ENCODE results near the gene RAPSN.

RAPSN gene

GRCh38 chr11:47469361-47470179 is 20.6 kb upstream of the RAPSN start:
- no peaks in the 10 kb centered on the region for H3K27me3 ChIP-seq (ENCODE audit: insufficient read depth, low read depth, severe bottlenecking)
- no peak overlapping the region for H3K4me3 ChIP-seq (ENCODE audit: low read depth, low read length)
- no peaks in the 10 kb centered on the region for H3K9me3 ChIP-seq (ENCODE audit: severe bottlenecking)
- DNase-seq = no peak
- H3K36me3 ChIP-seq = peaks cover 71% of the 10 kb centered on the region
- no peak for TF ChIP-seq CTCF (IDR thresholded peaks at IDR 0.05; ENCODE audit: low read depth, low read length)
- H3K27ac ChIP-seq = no peak overlapping the region

DNA sequence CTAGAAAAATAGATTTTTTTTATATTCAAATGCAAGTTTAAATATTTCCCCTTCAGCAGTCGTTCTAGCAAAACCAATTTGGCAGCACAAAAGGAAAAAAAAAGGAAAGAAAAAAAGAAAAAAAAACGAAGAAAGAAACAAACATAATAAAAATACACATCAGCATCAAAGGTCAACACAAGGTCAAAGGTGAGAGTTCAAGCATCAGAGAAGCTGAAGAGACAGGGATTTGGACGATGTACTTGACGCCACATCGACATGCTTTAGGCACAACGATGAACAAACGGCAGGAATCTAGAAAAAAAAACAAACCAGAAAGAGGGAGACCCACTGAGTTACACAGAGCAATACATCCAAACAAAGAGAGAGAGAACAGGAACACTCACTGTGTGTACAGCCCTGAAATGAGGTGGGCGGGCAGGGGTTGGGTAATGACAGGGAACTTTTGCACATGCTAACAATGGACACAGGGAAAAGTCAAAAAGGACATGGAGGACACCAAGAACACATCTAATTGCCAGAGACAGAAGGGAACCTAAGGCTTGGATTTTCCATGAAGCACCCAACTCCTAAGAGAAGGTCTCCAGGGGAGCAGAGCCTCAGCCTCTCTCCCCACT is 19.8 kb upstream of the RAPSN start:
- Histone ChIP-seq H3K9me3 (ENCODE audit: severe bottlenecking) (no peaks in the 10 kb centered on the region), H3K4me3 (ENCODE audit: low read depth, low read length) (no peak overlapping the region), H3K27ac (peak overlapping the region; percentile 65; the same call in 1 of the 2 replicates), H3K27me3 (ENCODE audit: insufficient read depth, low read depth, severe bottlenecking) (no peaks in the 10 kb centered on the region), H3K36me3 (peaks cover 71% of the 10 kb centered on the region)
- DNase-seq = no peak
- TF ChIP-seq CTCF (IDR thresholded peaks at IDR 0.05; ENCODE audit: low read depth, low read length) = no peak

GRCh38 chr11:47467357-47467756 is 18.4 kb upstream of the RAPSN start:
- Histone ChIP-seq H3K9me3 (ENCODE audit: severe bottlenecking) (no peaks in the 10 kb centered on the region), H3K27me3 (ENCODE audit: insufficient read depth, low read depth, severe bottlenecking) (no peaks in the 10 kb centered on the region), H3K36me3 (peaks cover 58% of the 10 kb centered on the region), H3K27ac (peak overlapping the region; percentile 65), H3K4me3 (ENCODE audit: low read depth, low read length) (no peak overlapping the region)
- peak; percentile 67 for DNase-seq
- no peak for TF ChIP-seq CTCF (IDR thresholded peaks at IDR 0.05; ENCODE audit: low read depth, low read length)

GRCh38 chr11:47466701-47467250 is 17.8 kb upstream of the RAPSN start:
- Histone ChIP-seq H3K4me3 (ENCODE audit: low read depth, low read length) (no peak overlapping the region), H3K9me3 (ENCODE audit: severe bottlenecking) (no peaks in the 10 kb centered on the region), H3K36me3 (peaks cover 52% of the 10 kb centered on the region), H3K27me3 (ENCODE audit: insufficient read depth, low read depth, severe bottlenecking) (no peaks in the 10 kb centered on the region), H3K27ac (peak overlapping the region; percentile 65)
- no peak for TF ChIP-seq CTCF (IDR thresholded peaks at IDR 0.05; ENCODE audit: low read depth, low read length)
- peak; percentile 21 for DNase-seq

- H3K4me3 ChIP-seq (ENCODE audit: low read depth, low read length) = no peak overlapping the region
- TF ChIP-seq CTCF (IDR thresholded peaks at IDR 0.05; ENCODE audit: low read depth, low read length) = no peak
- H3K27me3 ChIP-seq (ENCODE audit: insufficient read depth, low read depth, severe bottlenecking) = no peaks in the 10 kb centered on the region
- H3K36me3 ChIP-seq = peaks cover 46% of the 10 kb centered on the region
- no peak overlapping the region for H3K27ac ChIP-seq
- no peaks in the 10 kb centered on the region for H3K9me3 ChIP-seq (ENCODE audit: severe bottlenecking)
- no peak for DNase-seq
Observed at GRCh38 chr11:47466201-47466600, 17.3 kb upstream of the RAPSN start.
